Measurements from ENCODE around the gene TH.
"Not testable (repeated sequence)": the region's sequence is repeated elsewhere in the genome, so short reads cannot be mapped to it uniquely, and the experiment has no call there.

The TH gene

GRCh38 chr11:2196970-2197770, 25.6 kb upstream of the TH start:
- peak; percentile 31 to 60 for DNase-seq (ENCODE audit: low read depth in 1 of 2, low spot score in 1 of 2)

- DNase-seq (ENCODE audit: low read depth in 1 of 2, low spot score in 1 of 2) = no peak
Observed at GRCh38 chr11:2195756-2196088, 24.1 kb upstream of the TH start.

- DNase-seq (ENCODE audit: low read depth in 1 of 2, low spot score in 1 of 2) = peak in 1 of 2 donors; percentile 41
Observed at GRCh38 chr11:2194877-2195755, 23.5 kb upstream of the TH start.

- not testable (repeated sequence) for DNase-seq (ENCODE audit: low read depth in 1 of 2, low spot score in 1 of 2)
Observed at GRCh38 chr11:2193888-2194595, 22.4 kb upstream of the TH start.

- DNase-seq (ENCODE audit: low read depth in 1 of 2, low spot score in 1 of 2) = no peak
Observed at GRCh38 chr11:2193099-2193887, 21.7 kb upstream of the TH start.

GRCh38 chr11:2192435-2192834, 20.8 kb upstream of the TH start:
- DNase-seq (ENCODE audit: low read depth in 1 of 2, low spot score in 1 of 2) = no peak

- no peak for DNase-seq (ENCODE audit: low read depth in 1 of 2, low spot score in 1 of 2)
Observed at GRCh38 chr11:2191883-2192282, 20.3 kb upstream of the TH start.

- DNase-seq (ENCODE audit: low read depth in 1 of 2, low spot score in 1 of 2) = no peak
Observed at GRCh38 chr11:2190657-2191471, 19.2 kb upstream of the TH start.

GRCh38 chr11:2189938-2190656, 18.5 kb upstream of the TH start:
- DNase-seq (ENCODE audit: low read depth in 1 of 2, low spot score in 1 of 2) = no peak

GRCh38 chr11:2188745-2189144, 17.1 kb upstream of the TH start:
- no peak for DNase-seq (ENCODE audit: low read depth in 1 of 2, low spot score in 1 of 2)

GRCh38 chr11:2187280-2187707, 15.7 kb upstream of the TH start:
- no peak for DNase-seq (ENCODE audit: low read depth in 1 of 2, low spot score in 1 of 2)

GRCh38 chr11:2186669-2187279, 15.2 kb upstream of the TH start:
- peak in 1 of 2 donors; percentile 26 for DNase-seq (ENCODE audit: low read depth in 1 of 2, low spot score in 1 of 2)

- no peak for DNase-seq (ENCODE audit: low read depth in 1 of 2, low spot score in 1 of 2)
Observed at GRCh38 chr11:2185324-2186085, 13.9 kb upstream of the TH start.

- no peak for DNase-seq (ENCODE audit: low read depth in 1 of 2, low spot score in 1 of 2)
Observed at GRCh38 chr11:2182692-2183474, 11.3 kb upstream of the TH start.

GRCh38 chr11:2182075-2182474, 10.5 kb upstream of the TH start:
- no peak for DNase-seq (ENCODE audit: low read depth in 1 of 2, low spot score in 1 of 2)

GRCh38 chr11:2180789-2181370, 9.3 kb upstream of the TH start:
- no peak for DNase-seq (ENCODE audit: low read depth in 1 of 2, low spot score in 1 of 2)

- no peak for DNase-seq (ENCODE audit: low read depth in 1 of 2, low spot score in 1 of 2)
Observed at GRCh38 chr11:2180347-2180746, 8.7 kb upstream of the TH start.

All from stimulated activated CD4-positive, alpha-beta T cell treated with anti-CD3 and anti-CD28 coated beads, Interleukin-15, amount 100 ng/mL, for 1 hour (primary cell).